Stimulated activated CD4-positive, alpha-beta T cell treated with anti-CD3 and anti-CD28 coated beads, Interleukin-1b, Interleukin-23, amount 100 ng/mL, for 4 hours (primary cell): ENCODE measurements around the gene SRSF4.

Experiments used
- DNase-seq, 2 donors: peaks; one replicate each; pipeline ENCODE4 v3.0.0-alpha.2; 2020; ENCODE audit warnings: low read depth in 2 of 2

Gene SRSF4

DNA sequence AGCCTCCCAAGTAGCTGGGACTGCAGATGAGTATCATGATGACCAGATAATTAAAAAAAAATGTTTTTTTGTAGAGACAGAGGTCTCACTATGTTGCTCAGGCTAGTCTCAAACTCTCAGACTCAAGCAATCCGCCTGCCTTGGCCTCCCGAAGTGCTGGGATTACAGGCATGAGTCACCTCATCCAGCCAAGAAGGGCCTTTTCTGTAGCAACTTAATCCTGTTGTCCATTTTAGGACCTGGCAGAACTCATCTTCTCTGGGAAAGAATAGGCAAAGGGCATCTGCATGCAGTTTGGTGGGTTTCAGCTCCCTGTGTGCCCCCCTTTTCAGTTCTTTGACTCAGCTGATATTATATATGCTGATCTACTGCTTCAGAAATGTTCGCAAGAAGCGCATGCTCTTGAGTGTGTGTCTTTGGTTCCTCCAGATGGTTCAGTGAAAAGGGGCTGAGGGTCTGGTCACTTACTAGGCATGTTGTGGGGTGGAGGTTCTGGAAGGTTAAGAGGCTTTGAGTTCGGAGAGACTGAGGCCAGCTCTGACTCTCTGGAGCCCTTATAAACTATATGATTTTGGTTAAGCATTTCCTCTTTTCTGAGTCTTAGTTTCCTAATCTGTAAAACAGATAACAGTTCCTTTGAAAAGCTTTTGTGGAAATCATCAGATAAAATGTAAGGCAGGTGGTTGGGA, 19.4 kb upstream of the SRSF4 start:
- no peak for DNase-seq

GRCh38 chr1:29197993-29198392, 16.3 kb upstream of the SRSF4 start:
- DNase-seq = no peak

DNA sequence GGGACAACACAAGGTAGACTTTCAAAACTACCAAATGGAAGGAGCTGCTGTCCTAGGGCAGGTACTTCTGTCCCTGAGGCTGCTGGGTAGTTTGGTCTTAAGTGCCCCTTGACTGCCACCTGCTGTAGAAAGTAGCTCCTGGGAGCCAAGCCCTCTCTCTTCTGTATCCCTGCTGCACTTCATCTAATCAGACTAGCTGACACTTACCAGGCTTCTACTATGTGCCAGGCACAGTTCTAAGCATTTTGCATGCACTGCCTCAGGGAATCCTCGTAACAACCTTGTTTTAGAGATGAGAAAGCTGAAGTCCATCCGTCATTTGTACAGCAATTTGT, 15.9 kb upstream of the SRSF4 start:
- DNase-seq = peak in 1 of 2 donors; percentile 6

GRCh38 chr1:29196863-29197589, 15.3 kb upstream of the SRSF4 start:
- no peak for DNase-seq

- DNase-seq = no peak
Measured at GRCh38 chr1:29195881-29196291, 14.2 kb upstream of the SRSF4 start.

GRCh38 chr1:29193879-29194455, 12.3 kb upstream of the SRSF4 start:
- no peak for DNase-seq

GRCh38 chr1:29190718-29191117, 9.0 kb upstream of the SRSF4 start:
- DNase-seq = no peak

DNA sequence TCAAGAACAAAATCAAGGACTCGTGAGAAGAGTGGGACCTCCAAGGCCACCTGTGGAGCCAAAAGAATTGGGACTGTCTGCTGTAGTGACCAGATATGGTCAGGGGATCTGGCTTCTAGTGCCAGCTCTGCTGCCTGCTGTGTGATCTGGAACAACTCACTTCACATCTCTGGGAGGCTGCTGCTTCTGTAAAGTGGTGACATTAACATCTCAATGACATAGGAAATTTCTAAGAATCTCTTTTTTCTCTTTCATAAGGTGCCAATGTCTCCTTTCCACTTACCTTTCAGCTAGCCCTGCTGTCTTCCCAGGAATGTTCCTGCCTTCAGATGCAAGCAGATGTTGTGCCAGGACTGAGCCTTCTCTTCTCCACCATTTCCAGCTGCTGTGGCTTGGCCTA, 5.0 kb upstream of the SRSF4 start:
- no peak for DNase-seq

GRCh38 chr1:29186252-29186651, 4.6 kb upstream of the SRSF4 start:
- DNase-seq = no peak

DNA sequence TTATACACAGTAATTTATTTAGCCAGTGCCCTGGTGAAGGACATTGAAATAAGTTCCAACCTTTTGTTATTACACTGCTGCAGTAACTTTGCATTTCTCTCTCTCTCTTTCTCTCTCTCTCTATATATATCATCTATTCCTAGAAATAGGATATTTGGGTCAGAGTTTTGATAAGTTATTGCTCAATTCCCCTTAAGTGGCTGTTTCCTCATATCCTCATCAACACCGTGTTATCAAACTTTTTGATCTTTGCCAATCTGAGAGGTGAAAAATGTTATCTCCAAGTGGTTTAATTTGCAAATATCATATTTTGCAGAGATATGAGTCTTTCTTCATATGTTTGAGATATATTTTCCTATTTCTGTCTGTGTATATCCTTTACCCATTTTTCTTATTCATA, 1.6 kb upstream of the SRSF4 start:
- no peak for DNase-seq

GRCh38 chr1:29180497-29181412, 945 bp downstream of the SRSF4 start:
- peak in 1 of 2 donors; percentile 3 for DNase-seq

- DNase-seq = no peak
Measured at GRCh38 chr1:29179641-29180184, 2.0 kb downstream of the SRSF4 start.

- no peak for DNase-seq
Measured at GRCh38 chr1:29177022-29177705, 4.5 kb downstream of the SRSF4 start.

DNA sequence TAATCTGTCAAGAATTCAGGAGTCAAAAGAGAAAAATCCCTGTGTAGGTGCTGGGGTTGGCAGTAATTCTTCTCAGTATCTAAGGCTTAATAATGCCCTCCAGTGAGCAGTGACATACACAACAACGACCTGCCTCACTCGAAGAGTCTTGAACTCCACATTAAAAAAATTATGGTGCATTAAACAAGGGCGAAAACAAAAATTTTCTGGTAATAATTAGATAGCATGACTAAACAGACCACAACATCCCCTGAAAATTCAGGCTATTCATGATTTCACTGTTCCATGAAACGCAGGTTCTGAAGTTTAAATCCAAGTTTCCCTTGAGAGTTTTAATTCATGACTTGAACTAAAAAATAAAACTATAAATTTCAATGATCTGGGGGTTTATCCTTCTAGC, 5.1 kb downstream of the SRSF4 start:
- DNase-seq = no peak

GRCh38 chr1:29172415-29172939, 9.2 kb downstream of the SRSF4 start:
- DNase-seq = no peak

GRCh38 chr1:29171521-29171920, 10.2 kb downstream of the SRSF4 start:
- DNase-seq = no peak

DNA sequence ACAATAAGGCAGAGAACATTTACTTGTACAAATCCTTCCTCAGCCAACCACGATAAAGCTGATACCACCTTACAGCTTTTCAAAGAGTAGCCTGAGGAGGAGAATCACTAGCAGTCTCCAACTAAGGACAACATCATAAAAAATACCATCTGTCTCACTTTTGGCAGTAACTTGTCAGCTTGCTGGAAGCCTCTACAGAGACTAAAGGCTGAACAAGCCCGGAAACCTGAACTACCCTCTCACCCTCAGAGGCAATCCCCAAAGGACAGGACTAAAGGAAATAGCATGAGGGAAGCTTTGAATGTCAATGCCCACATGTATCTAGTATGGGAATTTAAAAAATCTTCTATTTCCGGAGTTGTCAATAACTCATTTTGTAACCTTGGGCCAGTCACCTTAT, 10.6 kb downstream of the SRSF4 start:
- DNase-seq = no peak

- DNase-seq = no peak
Measured at GRCh38 chr1:29169976-29170375, 11.7 kb downstream of the SRSF4 start.

- DNase-seq = no peak
Measured at GRCh38 chr1:29167904-29168303, 13.8 kb downstream of the SRSF4 start.

GRCh38 chr1:29166291-29166878, 15.3 kb downstream of the SRSF4 start:
- no peak for DNase-seq

- no peak for DNase-seq
Measured at GRCh38 chr1:29164588-29164987, 17.1 kb downstream of the SRSF4 start.
